ENCODE results near the gene CNRIP1.

Gene CNRIP1

GRCh38 chr2:68251187-68251854, 68.4 kb downstream of the CNRIP1 start:
- DNase-seq (ENCODE audit: low read depth, low spot score), result peak; percentile 65

GRCh38 chr2:68250652-68251186, 69.0 kb downstream of the CNRIP1 start:
- no peak for DNase-seq (ENCODE audit: low read depth, low spot score)

- no peak for DNase-seq (ENCODE audit: low read depth, low spot score)
Observed at GRCh38 chr2:68250196-68250595, 69.6 kb downstream of the CNRIP1 start.

- no peak for DNase-seq (ENCODE audit: low read depth, low spot score)
Observed at GRCh38 chr2:68248806-68249205, 70.9 kb downstream of the CNRIP1 start.

- DNase-seq (ENCODE audit: low read depth, low spot score), result no peak
Observed at GRCh38 chr2:68248361-68248760, 71.4 kb downstream of the CNRIP1 start.

GRCh38 chr2:68246396-68246795, 73.4 kb downstream of the CNRIP1 start:
- DNase-seq (ENCODE audit: low read depth, low spot score), result no peak

- no peak for DNase-seq (ENCODE audit: low read depth, low spot score)
Observed at GRCh38 chr2:68245672-68246071, 74.1 kb downstream of the CNRIP1 start.

GRCh38 chr2:68245066-68245465, 74.7 kb downstream of the CNRIP1 start:
- DNase-seq (ENCODE audit: low read depth, low spot score), result no peak

- DNase-seq (ENCODE audit: low read depth, low spot score), result no peak
Observed at GRCh38 chr2:68244456-68244855, 75.3 kb downstream of the CNRIP1 start.
